Measurements from ENCODE around the gene ILKAP.

ILKAP gene

GRCh38 chr2:238150686-238151085 is 52.8 kb downstream of the ILKAP start:
- H3K4me3 ChIP-seq (replicated peaks; ENCODE audit: low read depth, low read length), result no peak overlapping the region
- H3K36me3 ChIP-seq (ENCODE audit: control insufficient read depth, insufficient read depth, low read length), result no peaks in the 10 kb centered on the region
- no peaks in the 10 kb centered on the region for H3K27me3 ChIP-seq (replicated peaks; ENCODE audit: control insufficient read depth, insufficient read depth, low read length)
- no peak for DNase-seq (ENCODE audit: extremely low read depth, insufficient read length)
- no peak for TF ChIP-seq CTCF (IDR thresholded peaks at IDR 0.05; ENCODE audit: insufficient read depth, low read length, poor library complexity, severe bottlenecking)

GRCh38 chr2:238149841-238150572 is 53.5 kb downstream of the ILKAP start:
- no peaks in the 10 kb centered on the region for H3K27me3 ChIP-seq (replicated peaks; ENCODE audit: control insufficient read depth, insufficient read depth, low read length)
- TF ChIP-seq CTCF (IDR thresholded peaks at IDR 0.05; ENCODE audit: insufficient read depth, low read length, poor library complexity, severe bottlenecking), result no peak

GRCh38 chr2:238148981-238149380 is 54.5 kb downstream of the ILKAP start:
- no peak for TF ChIP-seq CTCF (IDR thresholded peaks at IDR 0.05; ENCODE audit: insufficient read depth, low read length, poor library complexity, severe bottlenecking)
- no peak overlapping the region for H3K4me3 ChIP-seq (replicated peaks; ENCODE audit: low read depth, low read length)

More at GRCh38 chr2:238149841-238150572, 53.5 kb downstream of the ILKAP start:
- H3K4me3 ChIP-seq (replicated peaks; ENCODE audit: low read depth, low read length), result no peak overlapping the region
- H3K36me3 ChIP-seq (ENCODE audit: control insufficient read depth, insufficient read depth, low read length), result no peaks in the 10 kb centered on the region
- DNase-seq (ENCODE audit: extremely low read depth, insufficient read length), result no peak

GRCh38 chr2:238146884-238147544 is 56.5 kb downstream of the ILKAP start:
- DNase-seq (ENCODE audit: extremely low read depth, insufficient read length), result no peak
- no peaks in the 10 kb centered on the region for H3K36me3 ChIP-seq (ENCODE audit: control insufficient read depth, insufficient read depth, low read length)
- TF ChIP-seq CTCF (IDR thresholded peaks at IDR 0.05; ENCODE audit: insufficient read depth, low read length, poor library complexity, severe bottlenecking), result no peak
- H3K27me3 ChIP-seq (replicated peaks; ENCODE audit: control insufficient read depth, insufficient read depth, low read length), result no peaks in the 10 kb centered on the region
- H3K4me3 ChIP-seq (replicated peaks; ENCODE audit: low read depth, low read length), result no peak overlapping the region

More at GRCh38 chr2:238148981-238149380, 54.5 kb downstream of the ILKAP start:
- H3K27me3 ChIP-seq (replicated peaks; ENCODE audit: control insufficient read depth, insufficient read depth, low read length), result no peaks in the 10 kb centered on the region
- no peaks in the 10 kb centered on the region for H3K36me3 ChIP-seq (ENCODE audit: control insufficient read depth, insufficient read depth, low read length)
- no peak for DNase-seq (ENCODE audit: extremely low read depth, insufficient read length)

- DNase-seq (ENCODE audit: extremely low read depth, insufficient read length), result no peak
- Histone ChIP-seq H3K27me3 (replicated peaks; ENCODE audit: control insufficient read depth, insufficient read depth, low read length) (no peaks in the 10 kb centered on the region), H3K4me3 (replicated peaks; ENCODE audit: low read depth, low read length) (no peak overlapping the region), H3K36me3 (ENCODE audit: control insufficient read depth, insufficient read depth, low read length) (no peaks in the 10 kb centered on the region)
- no peak for TF ChIP-seq CTCF (IDR thresholded peaks at IDR 0.05; ENCODE audit: insufficient read depth, low read length, poor library complexity, severe bottlenecking)
These were observed 57.6 kb downstream of the ILKAP start for GRCh38 chr2:238145851-238146250.
